Aorta (tissue), 5 donors: ENCODE results near the gene CTIF. TPM values are rescaled to one million over a fixed set of nuclear protein-coding genes. Genes with fewer than 3 reads are reported as not detected.
"Not testable (repeated sequence)": the region's sequence is repeated elsewhere in the genome, so short reads cannot be mapped to it uniquely, and the experiment has no call there.

ENCODE experiments used
- ATAC-seq: fragments of 200-7000 bp; cut with Tn5 transposase; one replicate; pipeline ENCODE4 v1.9.1; 2022; ENCODE audit warnings: moderate library complexity; ENCODE audit not compliant: low FRiP score
- DNase-seq, 2 donors: peaks; one replicate each; pipeline ENCODE4 v3.0.0-alpha.2; 2020
- H3K27ac ChIP-seq, 2 donors: one replicate each; pipeline ENCODE4 v1.5.1; 2013; ENCODE audit warnings: low read length in 2 of 2, mild to moderate bottlenecking in 2 of 2, moderate library complexity in 2 of 2, control low read depth in 1 of 2, inconsistent platforms in 1 of 2, low read depth in 1 of 2
- H3K27me3 ChIP-seq, 2 donors: one replicate each; pipeline ENCODE4 v1.6.1; 2013; ENCODE audit warnings: control low read depth in 1 of 2, low read length in 1 of 2, mild to moderate bottlenecking in 1 of 2, moderate library complexity in 1 of 2; ENCODE audit not compliant: insufficient read depth in 2 of 2, control insufficient read depth in 1 of 2
- H3K36me3 ChIP-seq, 2 donors: one replicate each; pipeline ENCODE4 v1.6.1; 2013; ENCODE audit warnings: control low read depth in 1 of 2, low read length in 1 of 2, mild to moderate bottlenecking in 1 of 2; ENCODE audit not compliant: insufficient read depth in 2 of 2, control insufficient read depth in 1 of 2
- H3K4me1 ChIP-seq, 2 donors: one replicate each; pipeline ENCODE4 v1.6.1; 2013; ENCODE audit warnings: low read length in 2 of 2, control low read depth in 1 of 2, mild to moderate bottlenecking in 1 of 2, moderate library complexity in 1 of 2; ENCODE audit not compliant: insufficient read depth in 2 of 2, control insufficient read depth in 1 of 2
- H3K4me3 ChIP-seq, 2 donors: one replicate each; pipeline ENCODE4 v1.5.1; 2013; ENCODE audit warnings: low read length in 2 of 2, control low read depth in 1 of 2, mild to moderate bottlenecking in 1 of 2
- H3K9me3 ChIP-seq: one replicate; pipeline ENCODE4 v1.6.1; 2013; ENCODE audit warnings: mild to moderate bottlenecking, low read length; ENCODE audit not compliant: control insufficient read depth
- WGBS, 2 donors: extraction: QIAGEN DNeasy Blood & Tissue Kit; methylation state at CpG; one replicate each; pipeline ENCODE4 v1.1.7; 2013; 5-methylcytosine and 5-hydroxymethylcytosine counted together
- intact Hi-C, 2 donors: fragments of 100-400 bp; cut with DNase I; formaldehyde crosslinking; loops; one replicate each; pipeline versions ENCODE4 v1.14.2 to v1.15.0; 2022
- polyA plus RNA-seq, 2 donors: library from polyadenylated mRNA; stranded (reverse); fragments of 200-250 nt; gene quantifications; one replicate each; pipeline ENCODE4 v1.2.3, GENCODE V29; 2013
- total RNA-seq, 2 donors: library from RNA; stranded (reverse); fragmentation: NEBNext Ultra II Directional; extraction: Animal tissue kit (Norgen Biotek cat#: 25700); gene quantifications; one replicate each; pipeline ENCODE4 v1.2.1, GENCODE V29; 2021
- donor health status: healthy with polysubstance abuse.
- donor health status: Bipolar disorder and iron deficiency.
- donor health status: DM: no; HTN: no; CAD: no.
- donor health status: DM: no; HTN: no; CAD: no.
- donor health status: DM: yes; HTN: yes; CAD: no.

Gene CTIF
- total and polyA plus RNA-seq, 4 donors: 14.4 to 113 (median 93.4) TPM

- intact Hi-C loops, ATAC-seq, H3K4me3 ChIP-seq, H3K36me3 ChIP-seq, DNase-seq, H3K27me3 ChIP-seq, H3K9me3 ChIP-seq, H3K4me1 ChIP-seq, H3K27ac ChIP-seq: not testable (repeated sequence)
- 88 to 91% methylated on average over 1 of the region's 1 CpG for WGBS, 2 donors
Observed at GRCh38 chr18:48506983-48507568, 31.8 kb upstream of the CTIF start.

- H3K9me3 ChIP-seq, DNase-seq, intact Hi-C loops, H3K4me1 ChIP-seq, ATAC-seq, H3K4me3 ChIP-seq, H3K27ac ChIP-seq, H3K27me3 ChIP-seq, H3K36me3 ChIP-seq: not testable (repeated sequence)
- 47 to 53% methylated on average over 4 of the region's 4 CpGs for WGBS, 2 donors
Observed at GRCh38 chr18:48512498-48512897, 26.3 kb upstream of the CTIF start.

DNA sequence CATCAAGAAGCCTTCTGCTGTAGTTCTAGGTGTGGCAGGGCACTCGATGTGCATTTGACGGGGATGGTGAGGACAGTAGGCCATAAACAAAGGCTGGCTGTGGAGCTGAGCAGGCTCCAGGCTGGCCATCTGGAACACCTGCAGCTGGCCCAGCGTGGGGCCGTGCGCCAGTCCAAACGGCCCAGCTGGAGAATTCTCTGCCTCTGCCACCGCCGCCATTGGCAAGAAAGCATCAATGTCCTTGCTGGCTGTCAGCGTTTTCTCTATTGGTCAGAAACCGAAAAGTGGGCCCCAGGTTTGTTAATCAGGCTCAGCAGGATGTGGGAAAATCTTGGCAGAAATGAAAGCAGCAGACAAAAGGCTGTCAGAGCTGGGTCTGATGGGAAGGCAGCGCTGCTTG lies 24.0 kb upstream of the CTIF start:
- H3K36me3 ChIP-seq: no peaks in the 10 kb centered on the region
- DNase-seq (no peak), ATAC-seq (no peak)
- no peak overlapping the region for H3K27ac ChIP-seq
- 90 to 91% methylated on average over 11 of the region's 11 CpGs for WGBS, 2 donors
- no peaks in the 10 kb centered on the region for H3K4me1 ChIP-seq
- H3K9me3 ChIP-seq: peaks cover 2% of the 10 kb centered on the region
- no peak overlapping the region for H3K4me3 ChIP-seq
- intact Hi-C loops: no loop called here
- H3K27me3 ChIP-seq: no peaks in the 10 kb centered on the region

DNA sequence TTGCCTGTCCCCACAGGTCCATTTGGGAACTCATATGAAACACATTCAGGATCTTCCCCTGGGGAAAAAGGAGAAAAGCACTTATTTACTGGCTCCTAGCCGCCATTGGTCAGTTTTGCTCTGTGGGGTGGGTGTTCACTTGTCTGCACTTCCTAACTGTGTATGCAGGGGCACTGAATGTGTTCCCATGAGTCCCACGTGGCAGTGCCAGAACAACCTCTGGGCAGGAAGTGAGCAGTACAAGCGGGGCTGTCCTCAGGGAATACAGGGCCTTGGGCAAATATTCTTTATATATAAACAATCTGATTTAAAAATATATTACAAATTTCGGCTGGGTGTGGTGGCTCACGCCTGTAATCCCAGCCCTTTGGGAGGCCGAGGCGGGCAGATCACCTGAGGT lies 21.8 kb upstream of the CTIF start:
- intact Hi-C loops: no loop called here
- H3K9me3 ChIP-seq: peaks cover 2% of the 10 kb centered on the region
- ATAC-seq (no peak), DNase-seq (no peak)
- WGBS, 2 donors: 55 to 56% methylated on average over 7 of the region's 7 CpGs
- no peaks in the 10 kb centered on the region for H3K36me3 ChIP-seq
- no peaks in the 10 kb centered on the region for H3K27me3 ChIP-seq
- H3K4me3 ChIP-seq: no peak overlapping the region
- H3K4me1 ChIP-seq: no peaks in the 10 kb centered on the region
- no peak overlapping the region for H3K27ac ChIP-seq

GRCh38 chr18:48519431-48520100 lies 19.3 kb upstream of the CTIF start:
- intact Hi-C loops: no loop called here
- ATAC-seq (no peak), DNase-seq (no peak)
- Histone ChIP-seq H3K9me3 (no peaks in the 10 kb centered on the region), H3K4me1 (no peaks in the 10 kb centered on the region), H3K36me3 (no peaks in the 10 kb centered on the region), H3K4me3 (no peak overlapping the region), H3K27me3 (no peaks in the 10 kb centered on the region), H3K27ac (no peak overlapping the region)
- 80 to 85% methylated on average over 5 of the region's 5 CpGs for WGBS, 2 donors

- H3K4me3 ChIP-seq: no peak overlapping the region
- 92 to 94% methylated on average over 5 of the region's 5 CpGs for WGBS, 2 donors
- no peak for ATAC-seq
Observed at GRCh38 chr18:48521723-48522122, 17.1 kb upstream of the CTIF start.

DNA sequence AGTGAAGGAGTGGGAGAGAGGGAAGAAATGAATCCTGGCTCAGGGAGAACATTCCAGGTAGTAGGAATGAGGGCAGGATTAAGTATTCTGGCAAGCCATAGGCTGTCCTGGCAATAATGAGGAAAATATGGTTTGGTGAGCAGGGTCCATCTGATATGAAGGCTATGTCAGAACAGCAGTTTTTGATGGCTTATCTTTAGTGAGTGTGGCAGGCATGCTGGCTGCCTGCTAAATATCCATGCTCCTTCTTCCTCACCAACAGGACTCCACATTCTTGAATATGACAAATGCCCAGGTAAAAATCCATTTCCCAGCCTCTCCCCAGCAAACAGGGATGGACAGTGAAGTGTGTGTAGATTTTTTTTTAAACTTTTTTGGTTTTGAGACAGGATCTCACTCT lies 13.2 kb upstream of the CTIF start:
- ATAC-seq: no peak
- no peak overlapping the region for H3K27ac ChIP-seq
- DNase-seq: no peak
- no peaks in the 10 kb centered on the region for H3K4me1 ChIP-seq
- no peak overlapping the region for H3K4me3 ChIP-seq
- H3K27me3 ChIP-seq: no peaks in the 10 kb centered on the region
- intact Hi-C loops: no loop called here
- H3K9me3 ChIP-seq: no peaks in the 10 kb centered on the region
- no peaks in the 10 kb centered on the region for H3K36me3 ChIP-seq

More at GRCh38 chr18:48521723-48522122, 17.1 kb upstream of the CTIF start:
- H3K27me3 ChIP-seq: no peaks in the 10 kb centered on the region
- no peak for DNase-seq
- intact Hi-C loops: no loop called here
- no peaks in the 10 kb centered on the region for H3K36me3 ChIP-seq
- H3K27ac ChIP-seq: no peak overlapping the region
- H3K4me1 ChIP-seq: no peaks in the 10 kb centered on the region
- no peaks in the 10 kb centered on the region for H3K9me3 ChIP-seq

- H3K27me3 ChIP-seq: no peaks in the 10 kb centered on the region
- no peaks in the 10 kb centered on the region for H3K9me3 ChIP-seq
- intact Hi-C loops: no loop called here
- DNase-seq: no peak
- no peaks in the 10 kb centered on the region for H3K4me1 ChIP-seq
- no peak overlapping the region for H3K27ac ChIP-seq
- no peak overlapping the region for H3K4me3 ChIP-seq
- WGBS, 2 donors: 85 to 93% methylated on average over 4 of the region's 4 CpGs
- no peak for ATAC-seq
- H3K36me3 ChIP-seq: no peaks in the 10 kb centered on the region
Observed at GRCh38 chr18:48527461-48527860, 11.4 kb upstream of the CTIF start.

DNA sequence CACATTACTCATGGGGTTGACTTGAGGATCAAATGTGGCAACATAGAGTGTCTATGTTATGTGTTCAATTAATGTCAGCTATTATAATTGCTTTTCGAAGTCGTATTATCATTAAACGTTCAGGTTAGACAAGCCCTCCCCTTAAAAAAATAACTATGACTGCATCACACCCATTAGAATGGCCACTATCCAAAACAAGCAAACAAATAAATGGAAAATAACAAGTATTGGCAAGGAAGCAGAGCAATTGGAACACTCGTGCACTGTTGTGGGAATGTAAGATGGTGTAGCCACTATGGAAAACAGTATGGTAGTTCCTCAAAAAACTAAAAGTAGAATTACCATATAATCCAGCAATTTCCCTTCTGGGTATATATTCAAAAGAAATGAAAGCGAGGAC lies 10.0 kb upstream of the CTIF start:
- ATAC-seq (no peak), DNase-seq (no peak)
- 62 to 67% methylated on average over 5 of the region's 5 CpGs for WGBS, 2 donors
- Histone ChIP-seq H3K36me3 (no peaks in the 10 kb centered on the region), H3K4me1 (no peaks in the 10 kb centered on the region), H3K4me3 (no peak overlapping the region), H3K27ac (no peak overlapping the region), H3K9me3 (no peaks in the 10 kb centered on the region), H3K27me3 (no peaks in the 10 kb centered on the region)
- intact Hi-C loops: no loop called here
